GM21786 (cell line): ENCODE results near the gene OTOS.

ENCODE experiments used
- ATAC-seq: cut with Tn5 transposase; IDR thresholded peaks from one replicate; pipeline ENCODE4 v1.9.1; 2021; ENCODE audit not compliant: unreplicated experiment

The OTOS gene

DNA sequence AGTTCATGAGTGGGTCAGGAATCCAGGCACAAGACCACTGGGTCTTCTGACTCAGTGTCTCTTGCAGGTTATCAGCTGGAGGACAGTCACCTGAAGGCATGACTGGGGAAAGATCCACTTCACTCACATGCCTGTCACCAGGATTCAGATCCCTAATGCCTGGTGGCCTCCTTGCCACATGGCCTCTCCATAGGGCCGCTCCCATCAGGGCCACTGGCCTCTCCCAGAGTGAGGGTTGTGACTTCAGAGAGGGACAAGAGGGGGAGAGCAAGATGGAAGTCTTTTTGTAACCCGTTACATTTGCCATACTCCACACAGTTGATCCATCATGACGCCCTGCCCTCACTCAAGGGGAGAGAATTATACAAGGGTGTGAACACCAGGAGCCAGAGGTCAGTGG lies 13.0 kb upstream of the OTOS start:
- ATAC-seq, result no peak

- no peak for ATAC-seq
These were observed 11.1 kb upstream of the OTOS start for GRCh38 chr2:240151477-240152031.

DNA sequence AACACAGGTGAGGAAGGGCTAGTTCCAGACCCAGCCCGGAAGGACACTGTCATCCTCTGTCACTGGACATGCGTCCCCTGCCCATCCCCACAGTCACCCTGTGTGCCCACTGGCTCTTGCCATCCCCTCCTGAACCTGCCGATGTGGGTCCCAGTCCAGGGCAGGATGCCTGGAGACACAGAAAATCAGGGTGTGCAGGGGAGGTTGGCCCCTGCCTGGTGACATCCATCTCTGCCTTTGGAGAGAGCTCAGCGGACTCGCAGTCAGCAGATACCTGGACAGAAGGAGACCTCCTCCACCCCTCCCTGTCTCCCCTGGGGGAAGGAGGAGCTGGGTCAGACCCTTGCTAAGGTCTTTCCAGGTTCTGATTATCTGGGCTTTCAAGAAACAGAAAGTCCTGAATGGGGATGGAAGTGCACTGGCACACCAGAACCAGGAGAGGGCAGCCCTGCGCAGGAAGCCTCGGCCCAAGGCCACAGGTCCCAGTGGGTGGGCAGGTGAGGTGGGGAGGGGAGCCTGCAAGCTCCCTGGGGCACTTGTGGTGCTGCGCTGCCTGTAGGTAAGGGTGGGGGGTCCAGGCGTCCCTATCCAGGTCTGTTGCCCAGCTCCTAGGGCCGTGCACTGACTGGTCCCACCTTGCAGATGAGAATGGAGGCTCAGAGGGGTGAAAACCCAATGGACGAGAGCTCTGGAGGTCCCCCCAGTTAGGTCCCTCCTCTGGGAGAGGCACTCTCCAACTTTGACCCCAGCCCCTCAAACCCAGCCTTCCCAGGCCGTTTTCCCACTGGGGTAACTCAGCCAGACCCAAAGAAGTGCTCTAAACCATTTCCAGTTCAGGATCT lies 9.7 kb upstream of the OTOS start:
- ATAC-seq, result no peak

GRCh38 chr2:240147911-240148587 lies 7.6 kb upstream of the OTOS start:
- ATAC-seq, result no peak

- no peak for ATAC-seq
These were observed 6.9 kb upstream of the OTOS start for GRCh38 chr2:240147382-240147781.

DNA sequence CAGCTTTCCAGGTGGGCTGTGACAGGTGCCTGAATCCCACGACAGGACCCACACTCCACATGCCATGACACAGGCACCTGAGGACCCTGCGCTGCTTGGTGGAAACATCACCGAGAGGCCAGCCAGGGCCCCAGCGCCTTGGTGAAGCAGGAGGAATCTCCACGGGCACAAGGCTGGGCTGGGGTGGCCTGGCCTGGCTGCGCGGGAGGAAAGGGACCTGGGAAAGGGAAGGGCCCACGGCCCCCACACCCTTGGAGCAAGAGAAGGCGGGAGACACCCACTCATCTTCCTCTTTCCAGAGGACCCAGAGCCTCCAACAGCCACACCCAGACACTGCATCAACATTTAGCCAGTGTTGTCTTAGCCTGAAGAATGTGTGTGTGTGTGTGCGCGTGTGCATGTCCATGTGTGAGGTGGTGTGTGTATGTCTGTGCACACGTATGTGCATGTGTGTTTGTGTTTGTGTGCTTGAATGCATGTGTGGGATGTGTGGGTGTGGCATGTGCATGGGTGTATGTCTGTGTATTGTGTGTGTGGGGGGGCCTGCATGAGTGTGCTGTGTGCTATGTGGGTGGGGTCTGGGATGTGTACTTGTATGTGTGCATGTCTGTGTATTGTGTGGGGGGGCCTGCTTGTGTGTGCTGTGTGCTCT lies 6.3 kb upstream of the OTOS start:
- ATAC-seq, result no peak

DNA sequence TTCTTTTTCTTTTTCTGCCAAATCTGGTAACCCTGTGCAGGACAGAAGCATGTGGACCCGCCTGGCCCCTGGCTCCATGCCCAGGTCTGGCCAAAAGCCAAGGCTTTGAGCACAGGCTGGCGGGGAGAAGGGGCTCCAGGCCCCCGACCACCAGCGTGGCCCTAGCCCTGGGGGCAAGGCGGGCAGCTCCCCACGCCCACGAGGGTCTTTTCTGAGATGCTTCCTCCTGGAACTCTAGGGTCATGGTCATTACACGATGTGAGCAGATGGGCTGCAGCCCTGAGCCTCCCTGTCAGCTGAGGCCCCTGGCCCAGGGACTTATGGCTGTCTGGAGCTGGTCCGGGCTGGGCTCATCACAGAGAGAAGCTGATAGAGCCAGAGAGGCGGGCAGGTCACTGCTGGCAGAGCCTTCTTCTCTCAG lies 5.7 kb upstream of the OTOS start:
- ATAC-seq, result no peak

- no peak for ATAC-seq
These were observed 5.0 kb upstream of the OTOS start for GRCh38 chr2:240145461-240145860.

DNA sequence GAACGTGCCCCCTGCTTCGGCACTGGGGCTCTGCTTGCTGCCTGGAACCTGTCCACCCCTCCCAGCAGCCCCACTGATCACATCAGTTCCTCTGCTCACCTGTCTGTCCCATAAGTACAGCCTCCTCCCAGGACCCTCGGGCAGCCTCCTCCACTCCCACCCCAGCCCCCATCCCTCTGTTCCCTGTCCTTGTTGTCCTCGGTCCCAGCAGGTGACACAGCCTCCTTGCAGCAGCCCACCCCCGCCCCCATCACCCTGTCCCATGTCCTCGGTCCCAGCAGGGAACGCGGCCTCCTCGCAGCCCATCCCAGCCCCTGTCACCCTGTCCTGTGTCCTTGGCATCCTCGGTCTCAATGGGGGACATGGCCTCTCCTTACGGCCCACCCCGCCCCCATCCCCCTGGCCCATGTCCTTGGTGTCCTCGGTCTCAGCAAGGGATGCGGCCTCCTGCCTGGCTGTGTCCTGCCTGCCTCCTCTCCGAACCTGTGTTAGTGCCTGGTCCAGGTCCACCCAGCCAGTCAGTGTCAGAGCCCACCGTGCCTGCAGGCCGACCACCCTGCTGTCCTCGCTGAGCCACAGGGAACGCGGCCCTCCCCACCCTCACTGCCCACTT lies 4.3 kb upstream of the OTOS start:
- no peak for ATAC-seq

DNA sequence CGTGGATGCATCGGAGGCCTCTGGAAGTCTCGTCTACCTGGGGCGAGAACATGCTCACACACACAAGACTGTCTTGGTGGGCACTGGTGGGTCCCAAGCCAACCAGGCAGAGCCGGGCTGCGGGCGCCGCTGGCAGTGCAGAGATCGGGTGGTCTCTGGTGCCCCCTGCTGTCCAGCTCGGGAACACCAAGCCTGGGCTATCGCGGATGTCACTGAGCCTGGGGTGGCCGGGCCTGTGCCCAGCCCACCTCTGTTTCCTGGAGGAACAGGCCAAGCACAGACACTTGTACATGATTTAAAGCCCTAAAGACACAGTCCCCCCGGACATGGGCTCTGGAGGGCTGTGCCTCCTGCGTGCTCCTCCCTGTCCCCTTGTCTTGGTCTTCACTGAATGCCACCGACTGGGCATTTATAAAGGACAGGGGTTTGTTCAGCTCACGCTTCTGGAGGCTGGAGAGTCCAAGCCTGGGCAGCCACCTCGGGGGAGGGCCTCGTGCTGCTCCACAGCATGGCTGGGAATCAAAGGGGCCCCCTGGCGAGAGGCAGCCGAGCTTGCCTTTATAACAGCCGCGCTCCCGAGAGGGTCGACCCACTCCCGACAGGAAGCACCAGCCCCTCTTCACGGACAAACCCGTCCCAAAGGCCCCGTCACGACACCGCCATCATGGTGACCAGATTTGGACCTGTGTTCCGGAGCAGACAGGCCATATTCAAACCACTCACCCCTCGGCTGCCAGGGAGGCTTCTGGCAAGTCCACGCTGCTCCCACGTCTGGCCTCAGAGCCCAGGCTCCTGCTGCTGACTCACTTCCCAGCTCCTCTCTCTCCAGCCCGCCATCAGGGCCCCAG lies 3.6 kb upstream of the OTOS start:
- ATAC-seq, result no peak

DNA sequence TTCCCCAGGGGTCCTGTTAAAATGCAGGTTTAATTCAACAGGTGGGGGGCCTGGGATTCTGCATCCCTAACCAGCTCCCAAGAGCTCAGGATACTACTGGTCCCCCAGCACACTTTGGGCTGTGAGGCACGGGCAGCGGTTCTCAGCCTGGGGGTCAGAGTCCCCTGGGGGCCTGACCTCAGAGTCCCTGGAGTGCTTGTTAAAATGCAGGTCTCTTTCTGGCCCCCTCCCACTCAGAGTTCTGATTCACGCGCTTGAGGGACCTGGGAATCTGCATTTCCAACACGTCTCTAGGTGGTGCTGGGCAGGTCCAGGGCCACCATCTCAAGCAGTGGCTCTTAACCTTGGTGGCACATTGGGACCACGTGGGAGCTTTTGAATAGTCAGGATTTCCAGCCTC lies 2.8 kb upstream of the OTOS start:
- no peak for ATAC-seq

DNA sequence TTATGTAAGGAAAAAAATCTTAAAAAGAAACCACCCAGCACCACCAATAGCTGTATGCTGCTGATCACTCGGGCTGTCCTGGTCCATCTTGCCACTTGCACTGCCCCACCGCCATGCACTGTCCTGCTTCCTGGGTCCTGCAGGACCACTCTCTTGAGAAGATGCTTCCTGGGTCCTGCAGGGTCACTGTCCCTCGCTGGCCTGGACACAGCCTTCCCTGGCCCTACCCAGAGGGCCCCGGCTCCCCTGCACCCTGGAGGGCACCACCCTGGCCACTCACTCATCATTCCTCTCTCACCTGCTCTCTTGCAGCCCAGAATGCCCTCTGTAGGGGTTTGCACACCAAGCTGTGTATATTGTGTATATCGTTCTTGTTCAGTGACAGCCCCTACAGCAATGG lies 2.4 kb upstream of the OTOS start:
- no peak for ATAC-seq

DNA sequence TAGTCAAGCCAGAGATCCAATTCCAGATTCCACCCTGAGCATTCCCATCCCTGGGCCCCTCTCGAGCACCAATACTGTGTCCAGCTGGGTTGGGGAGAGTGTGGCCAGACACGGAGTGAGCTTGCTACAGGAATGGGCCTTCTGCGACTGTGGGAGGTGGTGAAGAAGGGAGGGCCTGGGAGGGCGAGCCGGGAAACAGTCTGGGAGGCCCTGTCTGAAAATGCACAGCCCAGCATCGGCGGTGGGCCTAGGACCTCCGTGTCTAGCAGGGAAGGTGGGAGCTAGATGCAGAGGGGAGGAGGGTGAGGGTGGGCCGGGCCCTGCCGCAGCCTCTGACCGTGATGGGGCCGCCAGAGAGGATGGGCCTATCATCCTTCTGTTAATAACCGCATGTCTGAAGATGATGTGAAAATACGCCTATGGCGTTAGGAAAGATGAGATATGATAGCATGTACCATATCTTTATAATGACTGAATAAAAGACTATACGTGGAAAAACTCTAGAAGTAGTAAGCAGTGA lies 1.9 kb upstream of the OTOS start:
- no peak for ATAC-seq

GRCh38 chr2:240141736-240142135 lies 1.3 kb upstream of the OTOS start:
- ATAC-seq, result no peak

DNA sequence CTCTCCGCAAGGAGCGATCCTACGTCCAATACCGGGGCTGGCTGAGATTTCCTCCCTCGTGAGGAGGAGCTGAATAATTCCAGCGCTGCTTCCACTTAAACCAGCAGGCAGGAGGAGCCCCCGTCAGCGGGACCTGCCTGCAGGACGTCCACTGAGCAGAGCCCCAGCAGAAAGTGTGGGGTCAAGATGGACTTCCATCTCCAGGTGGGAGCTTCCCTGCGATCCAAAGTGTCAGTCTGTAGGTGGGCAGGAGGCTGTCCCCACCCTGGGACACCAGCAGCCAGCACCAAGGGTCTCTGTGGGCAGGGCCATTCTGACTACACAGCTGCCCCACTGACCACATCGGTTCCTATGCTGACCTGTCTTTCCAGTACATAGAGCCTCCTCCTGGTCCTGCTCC lies 462 bp upstream of the OTOS start:
- ATAC-seq, result no peak

DNA sequence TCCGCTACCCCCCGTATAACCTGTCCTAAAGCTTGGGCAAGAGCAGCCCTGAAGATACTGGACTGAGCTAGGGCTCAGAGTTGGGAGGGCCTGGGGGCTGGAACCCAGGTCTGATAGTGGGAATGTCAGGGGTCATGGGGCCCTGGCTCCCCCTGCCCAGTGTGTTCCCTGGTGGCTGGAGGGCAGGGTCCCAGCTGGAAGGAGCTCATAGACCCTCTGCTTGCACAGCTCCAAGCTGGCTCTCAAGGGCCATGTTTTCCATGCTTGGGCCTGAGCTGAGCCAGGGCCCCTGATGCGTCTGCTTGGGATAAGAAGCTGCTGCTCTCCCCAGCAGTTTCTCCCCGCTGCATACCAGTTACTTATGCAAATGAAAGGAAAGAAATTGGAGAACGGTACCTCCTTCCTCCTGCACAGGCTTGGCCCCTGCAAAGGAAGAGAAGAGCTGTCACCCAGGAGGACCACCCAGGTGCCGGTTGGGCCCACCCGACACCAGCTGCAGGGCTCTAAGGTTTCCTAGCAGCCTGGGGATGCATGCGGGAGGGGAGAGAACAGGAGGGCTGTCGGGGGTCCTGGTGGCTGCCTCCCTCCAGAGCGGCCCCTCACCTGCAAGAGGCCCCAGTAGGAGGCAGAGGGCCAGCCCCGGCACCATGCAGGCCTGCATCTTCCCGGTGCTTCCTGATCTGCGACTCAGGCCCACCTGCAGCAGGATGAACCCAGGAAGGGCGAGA lies 628 bp downstream of the OTOS start:
- ATAC-seq, result no peak

GRCh38 chr2:240139011-240139441 lies 1.4 kb downstream of the OTOS start:
- ATAC-seq, result no peak

GRCh38 chr2:240138254-240138984 lies 2.0 kb downstream of the OTOS start:
- no peak for ATAC-seq
